Progenitor cell of endocrine pancreas (in vitro differentiated cells): ENCODE data around the gene CAMKK2. TPM values are rescaled to one million over a fixed set of nuclear protein-coding genes. Genes with fewer than 3 reads are reported as not detected.
"Not testable (repeated sequence)": the region's sequence is repeated elsewhere in the genome, so short reads cannot be mapped to it uniquely, and the experiment has no call there.

Experiments
- DNase-seq: peaks from one replicate; pipeline ENCODE4 v3.0.0; 2021; ENCODE audit warnings: low spot score; ENCODE audit not compliant: unreplicated experiment
- H3K27ac Mint-ChIP-seq: 2 replicates; pipeline ENCODE4 v1.8.0; 2021; ENCODE audit warnings: mild to moderate bottlenecking, moderate library complexity, mixed read lengths
- H3K27me3 Mint-ChIP-seq: 2 replicates; pipeline ENCODE4 v1.8.0; 2021; ENCODE audit warnings: mixed read lengths
- H3K36me3 Mint-ChIP-seq: 2 replicates; pipeline ENCODE4 v1.8.0; 2022; ENCODE audit warnings: mixed read lengths; ENCODE audit not compliant: insufficient read depth
- H3K4me1 Mint-ChIP-seq: 2 replicates; pipeline ENCODE4 v1.8.0; 2021; ENCODE audit warnings: low read depth, mixed read lengths
- H3K4me3 Mint-ChIP-seq: 2 replicates; pipeline ENCODE4 v1.8.0; 2021; ENCODE audit warnings: low read depth, mild to moderate bottlenecking, moderate library complexity, mixed read lengths
- H3K9me3 Mint-ChIP-seq: 2 replicates; pipeline ENCODE4 v1.8.0; 2021; ENCODE audit warnings: low read depth, mixed read lengths
- total RNA-seq: library from RNA; stranded (reverse); gene quantifications from 2 replicates; pipeline ENCODE4 v1.2.1, GENCODE V29; 2021
- TF ChIP-seq, protein P1 (sequence below): fragments of 200-600 bp; sonication (generic); IDR thresholded peaks from one replicate; pipeline ENCODE4 v1.5.0; 2021; ENCODE audit warnings: antibody characterized with exemption, mild to moderate bottlenecking; ENCODE audit not compliant: unreplicated experiment

CAMKK2 gene
- total RNA-seq, 1 donor from 2014 or later, result 44.2 TPM

DNA sequence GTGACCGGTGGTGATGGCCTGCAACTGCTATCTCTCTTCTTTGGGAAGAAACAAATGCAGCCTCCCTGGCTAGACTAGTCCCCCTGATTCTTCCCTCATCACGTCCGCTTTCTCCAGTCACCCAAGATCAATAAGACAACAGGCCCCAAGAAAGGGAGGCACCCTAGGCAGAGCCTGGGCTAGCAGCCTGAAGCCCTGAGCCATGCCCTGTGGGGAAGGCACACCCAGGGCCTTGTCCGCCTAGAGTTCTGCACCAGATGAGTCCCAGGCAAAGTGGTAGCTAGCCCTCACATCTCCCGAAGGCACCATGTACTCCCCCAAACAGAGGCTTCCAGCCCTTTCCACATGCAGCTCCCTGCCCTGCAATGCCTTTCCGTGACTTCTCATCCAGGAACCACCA lies 35.1 kb downstream of the CAMKK2 start:
- DNase-seq, result no peak
- H3K4me3 Mint-ChIP-seq, result no peak overlapping the region
- H3K4me1 Mint-ChIP-seq, result no peaks in the 10 kb centered on the region
- TF ChIP-seq, protein P1, sequence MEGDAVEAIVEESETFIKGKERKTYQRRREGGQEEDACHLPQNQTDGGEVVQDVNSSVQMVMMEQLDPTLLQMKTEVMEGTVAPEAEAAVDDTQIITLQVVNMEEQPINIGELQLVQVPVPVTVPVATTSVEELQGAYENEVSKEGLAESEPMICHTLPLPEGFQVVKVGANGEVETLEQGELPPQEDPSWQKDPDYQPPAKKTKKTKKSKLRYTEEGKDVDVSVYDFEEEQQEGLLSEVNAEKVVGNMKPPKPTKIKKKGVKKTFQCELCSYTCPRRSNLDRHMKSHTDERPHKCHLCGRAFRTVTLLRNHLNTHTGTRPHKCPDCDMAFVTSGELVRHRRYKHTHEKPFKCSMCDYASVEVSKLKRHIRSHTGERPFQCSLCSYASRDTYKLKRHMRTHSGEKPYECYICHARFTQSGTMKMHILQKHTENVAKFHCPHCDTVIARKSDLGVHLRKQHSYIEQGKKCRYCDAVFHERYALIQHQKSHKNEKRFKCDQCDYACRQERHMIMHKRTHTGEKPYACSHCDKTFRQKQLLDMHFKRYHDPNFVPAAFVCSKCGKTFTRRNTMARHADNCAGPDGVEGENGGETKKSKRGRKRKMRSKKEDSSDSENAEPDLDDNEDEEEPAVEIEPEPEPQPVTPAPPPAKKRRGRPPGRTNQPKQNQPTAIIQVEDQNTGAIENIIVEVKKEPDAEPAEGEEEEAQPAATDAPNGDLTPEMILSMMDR, result no peak
- no peaks in the 10 kb centered on the region for H3K9me3 Mint-ChIP-seq
- peaks cover 36% of the 10 kb centered on the region for H3K36me3 Mint-ChIP-seq
- no peaks in the 10 kb centered on the region for H3K27me3 Mint-ChIP-seq
- H3K27ac Mint-ChIP-seq, result no peak overlapping the region

DNA sequence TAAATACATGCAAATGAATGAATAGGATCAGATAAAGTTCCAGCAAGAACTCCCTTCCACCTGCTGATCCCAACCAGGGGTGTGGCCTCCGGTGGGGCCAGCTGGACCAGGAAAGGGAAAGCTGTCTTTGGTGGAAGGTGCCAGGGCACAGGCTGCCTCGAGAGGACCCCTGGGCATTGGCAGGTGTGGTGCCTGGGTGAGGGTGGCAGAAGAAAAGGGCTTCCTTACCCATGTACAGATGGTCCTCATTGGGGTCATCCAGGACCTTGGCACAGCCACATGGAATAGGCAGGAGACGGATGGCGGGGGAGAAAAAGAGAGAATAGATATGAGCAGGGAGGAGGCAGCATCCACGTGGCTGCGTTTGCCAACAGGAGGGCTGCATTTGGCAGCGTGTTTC lies 36.4 kb downstream of the CAMKK2 start:
- no peak for DNase-seq
- Mint-ChIP-seq H3K9me3 (no peaks in the 10 kb centered on the region), H3K4me1 (no peaks in the 10 kb centered on the region), H3K27me3 (no peaks in the 10 kb centered on the region), H3K27ac (no peak overlapping the region), H3K4me3 (no peak overlapping the region), H3K36me3 (peaks cover 37% of the 10 kb centered on the region)
- TF ChIP-seq, protein P1, result no peak

DNA sequence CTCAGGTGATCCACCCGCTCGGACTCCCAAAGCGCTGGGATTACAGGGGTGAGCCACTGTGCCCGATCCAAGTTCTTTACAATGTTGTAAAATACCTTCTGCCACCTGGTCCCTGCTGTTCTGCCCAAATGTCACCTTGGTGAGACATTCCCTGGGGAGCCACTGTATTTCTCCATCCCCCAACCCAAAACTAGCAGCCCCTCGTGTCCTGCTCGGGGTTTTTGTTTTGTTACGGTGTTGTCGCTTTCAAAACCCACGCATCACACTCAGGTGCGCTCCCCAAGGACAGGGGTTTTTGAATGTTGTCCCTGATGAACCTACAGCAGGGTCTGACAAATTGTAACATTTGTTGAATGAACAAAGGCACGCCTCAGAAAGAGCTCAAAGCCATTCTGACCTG lies 37.4 kb downstream of the CAMKK2 start:
- no peak for DNase-seq
- TF ChIP-seq, protein P1, result no peak
- H3K4me3 Mint-ChIP-seq, result no peak overlapping the region
- H3K36me3 Mint-ChIP-seq, result peaks cover 37% of the 10 kb centered on the region
- H3K4me1 Mint-ChIP-seq, result no peaks in the 10 kb centered on the region
- no peak overlapping the region for H3K27ac Mint-ChIP-seq
- H3K27me3 Mint-ChIP-seq, result no peaks in the 10 kb centered on the region
- H3K9me3 Mint-ChIP-seq, result no peaks in the 10 kb centered on the region

DNA sequence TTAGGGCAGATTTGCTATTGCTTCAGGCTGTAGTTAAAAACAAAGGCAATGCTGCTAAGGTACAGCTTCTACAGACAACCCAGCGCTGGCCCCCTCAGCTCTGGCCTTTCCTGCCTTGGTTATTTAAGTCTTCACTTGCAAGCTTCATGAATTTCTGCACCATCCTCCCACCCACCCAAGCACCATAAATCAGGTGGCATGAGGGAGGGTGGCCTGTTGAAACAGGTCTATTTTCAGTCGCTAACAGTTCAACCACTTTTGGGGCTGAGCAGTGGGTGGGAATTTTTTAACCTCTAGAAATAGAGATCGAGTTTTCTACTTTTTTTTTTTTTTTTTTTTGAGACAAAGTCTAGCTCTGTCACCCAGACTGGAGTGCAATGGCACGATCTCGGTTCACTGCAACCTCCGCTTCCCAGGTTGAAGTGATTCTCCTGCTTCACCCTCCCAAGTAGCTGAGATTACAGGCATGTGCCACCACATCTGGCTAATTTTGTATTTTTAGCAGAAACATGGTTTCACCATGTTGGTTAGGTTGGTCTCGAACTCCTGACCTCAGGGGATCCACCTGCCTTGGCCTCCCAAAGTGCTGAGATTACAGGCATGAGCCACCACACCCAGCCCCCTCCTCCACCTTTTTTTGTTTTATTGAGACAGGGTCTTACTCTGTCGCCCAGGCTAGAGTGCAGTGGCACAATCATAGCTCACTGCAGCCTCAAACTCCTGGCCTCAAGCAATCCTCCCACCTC lies 38.6 kb downstream of the CAMKK2 start:
- H3K4me1 Mint-ChIP-seq, H3K9me3 Mint-ChIP-seq, H3K27me3 Mint-ChIP-seq, H3K4me3 Mint-ChIP-seq, H3K27ac Mint-ChIP-seq, DNase-seq: not testable (repeated sequence)
- peaks cover 46% of the 10 kb centered on the region for H3K36me3 Mint-ChIP-seq

DNA sequence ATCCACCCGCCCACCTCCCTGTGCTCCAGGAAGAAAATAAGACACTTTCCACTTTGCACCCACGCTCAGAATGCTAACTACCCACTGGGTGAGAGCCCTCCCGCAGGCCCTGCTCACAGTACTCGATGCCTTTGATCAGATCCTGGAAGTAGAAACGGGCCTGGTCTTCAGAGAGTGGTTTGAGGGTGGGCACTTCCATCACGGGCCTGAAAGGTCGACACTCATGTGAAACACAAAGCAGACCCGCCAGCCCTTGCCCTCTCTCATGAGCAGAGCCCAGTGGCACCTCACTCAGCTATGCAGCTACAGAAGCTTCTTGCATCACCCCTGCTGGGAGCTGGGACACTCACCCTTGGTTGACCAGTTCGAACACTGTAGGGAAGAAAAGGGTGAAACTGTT lies 41.1 kb downstream of the CAMKK2 start:
- TF ChIP-seq, protein P1, result no peak
- DNase-seq, result no peak
- Mint-ChIP-seq H3K9me3 (no peaks in the 10 kb centered on the region), H3K27me3 (no peaks in the 10 kb centered on the region), H3K4me1 (no peaks in the 10 kb centered on the region), H3K4me3 (no peak overlapping the region), H3K27ac (peak overlapping the region; percentile 76), H3K36me3 (peaks cover 47% of the 10 kb centered on the region)

DNA sequence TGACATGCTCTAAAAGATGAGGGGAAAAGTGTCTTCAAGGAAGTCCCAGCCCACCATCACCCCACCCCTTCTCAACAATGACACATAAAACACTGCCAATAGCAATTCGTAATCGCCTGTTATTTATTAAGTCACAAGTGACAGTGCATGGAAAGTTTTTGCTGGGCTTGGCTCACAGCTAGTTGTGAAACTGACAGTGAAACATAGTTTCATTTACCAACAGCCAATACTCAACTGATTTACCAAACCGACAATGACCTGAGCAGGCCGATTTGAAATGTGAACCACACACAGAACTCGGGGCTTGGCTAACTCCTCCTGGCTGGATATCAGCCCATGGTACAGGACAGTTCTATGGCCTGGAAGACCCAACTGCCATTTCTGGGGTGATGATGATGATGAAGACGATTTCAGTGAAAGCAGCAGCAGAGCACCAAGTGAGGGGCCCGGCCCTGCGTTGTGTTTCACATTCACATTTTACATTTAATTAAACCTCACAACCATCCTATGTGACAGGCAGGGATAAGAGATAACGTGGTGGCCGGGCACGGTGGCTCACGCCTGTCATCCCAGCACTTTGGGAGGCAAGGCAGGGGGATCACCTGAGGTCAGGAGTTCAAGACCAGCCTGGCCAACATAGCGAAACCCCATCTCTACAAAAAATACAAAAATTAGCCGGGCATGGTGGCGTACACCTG lies 42.7 kb downstream of the CAMKK2 start:
- Mint-ChIP-seq H3K4me3 (no peak overlapping the region), H3K4me1 (no peaks in the 10 kb centered on the region), H3K27ac (no peak overlapping the region), H3K27me3 (no peaks in the 10 kb centered on the region), H3K36me3 (peaks cover 43% of the 10 kb centered on the region), H3K9me3 (no peaks in the 10 kb centered on the region)
- DNase-seq, result no peak
- TF ChIP-seq, protein P1, result no peak
